IPS-NIHi11 (cell line): ENCODE measurements around the gene MUC22.
A peak's percentile ranks its signal among the peaks of the same experiment; 100 is the strongest.
"Not testable (repeated sequence)": the region's sequence is repeated elsewhere in the genome, so short reads cannot be mapped to it uniquely, and the experiment has no call there.

Source experiments
- DNase-seq: peaks from one replicate; pipeline ENCODE4 v3.0.0; 2012; ENCODE audit warnings: mixed read lengths, low spot score

The MUC22 gene

GRCh38 chr6:31038559-31038958, 28.3 kb downstream of the MUC22 start:
- no peak for DNase-seq

- DNase-seq, result no peak
These were observed 30.5 kb downstream of the MUC22 start for GRCh38 chr6:31040801-31041200.

DNA sequence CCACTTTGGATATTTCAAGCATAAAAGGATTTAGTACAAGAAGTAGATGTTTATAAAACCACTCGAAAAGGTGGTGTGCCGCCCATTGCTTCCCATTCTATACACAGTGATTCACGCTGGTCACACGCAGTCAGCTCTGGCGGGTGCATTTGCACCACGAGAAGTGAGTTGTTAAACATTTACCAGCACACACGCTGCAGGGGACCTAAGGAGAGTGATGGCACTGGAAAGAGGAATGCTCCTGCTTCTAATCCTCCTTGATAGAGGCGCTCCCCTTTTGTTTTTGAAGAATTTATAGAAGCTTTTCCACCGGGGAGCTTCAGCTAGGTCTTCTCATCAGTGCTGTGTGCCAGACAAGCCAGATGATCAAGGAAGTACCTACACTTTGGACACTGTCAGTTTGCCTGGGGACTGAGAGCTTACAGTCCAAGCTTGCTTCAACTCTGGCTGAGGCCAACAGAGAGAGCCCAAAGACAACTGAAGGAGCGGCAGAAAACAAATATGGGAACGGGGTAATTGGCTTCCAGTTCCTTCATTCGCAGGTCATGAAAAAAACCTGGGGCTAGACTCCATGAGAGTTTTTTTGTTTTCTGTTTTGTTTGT, 31.2 kb downstream of the MUC22 start:
- no peak for DNase-seq

- peak; percentile 78 for DNase-seq
These were observed 32.5 kb downstream of the MUC22 start for GRCh38 chr6:31042806-31043205.

DNA sequence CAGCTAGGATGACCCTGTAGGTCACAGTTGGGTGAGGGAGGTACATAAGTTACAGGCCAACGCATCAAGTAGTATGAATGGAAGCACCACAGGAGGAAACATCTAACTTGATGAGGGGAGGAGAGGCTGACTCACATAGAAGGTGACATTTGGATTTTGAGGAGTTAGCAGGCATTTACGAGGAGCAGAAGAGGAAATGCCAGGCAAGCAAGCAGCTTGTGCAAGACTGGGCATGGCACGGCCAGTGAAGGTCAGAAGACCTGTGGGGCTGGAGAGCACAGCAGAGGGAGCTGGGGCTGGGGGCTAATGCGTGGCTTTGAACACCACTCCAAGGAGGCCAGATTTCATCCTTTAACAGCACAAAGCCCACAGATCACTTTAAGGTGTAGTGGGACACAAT, 37.8 kb downstream of the MUC22 start:
- DNase-seq, result no peak

GRCh38 chr6:31049518-31049917, 39.2 kb downstream of the MUC22 start:
- no peak for DNase-seq

GRCh38 chr6:31053187-31053586, 42.9 kb downstream of the MUC22 start:
- DNase-seq, result not testable (repeated sequence)

DNA sequence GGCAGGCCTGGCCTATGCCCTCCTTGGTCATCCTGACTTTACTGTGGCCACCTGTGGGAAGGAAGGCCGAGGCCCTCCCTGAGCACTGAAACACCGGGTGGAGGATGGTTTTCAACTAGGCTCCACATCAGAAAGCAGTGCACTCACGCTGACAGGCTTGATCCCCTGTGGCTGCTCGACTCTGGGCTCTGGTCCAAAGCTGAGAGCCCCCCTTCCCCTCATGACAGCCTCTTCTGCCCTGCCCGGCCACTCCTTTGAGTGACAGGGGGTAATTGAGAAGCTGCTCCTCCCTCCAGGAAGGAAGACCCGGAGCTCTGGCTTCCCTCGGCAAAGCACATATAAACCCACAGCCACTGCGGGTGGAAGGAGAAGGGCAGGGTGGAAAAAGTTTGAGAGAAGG, 43.6 kb downstream of the MUC22 start:
- no peak for DNase-seq

GRCh38 chr6:31055441-31055840, 45.2 kb downstream of the MUC22 start:
- DNase-seq, result no peak

- DNase-seq, result peak; percentile 23
These were observed 47.2 kb downstream of the MUC22 start for GRCh38 chr6:31057426-31058003.

DNA sequence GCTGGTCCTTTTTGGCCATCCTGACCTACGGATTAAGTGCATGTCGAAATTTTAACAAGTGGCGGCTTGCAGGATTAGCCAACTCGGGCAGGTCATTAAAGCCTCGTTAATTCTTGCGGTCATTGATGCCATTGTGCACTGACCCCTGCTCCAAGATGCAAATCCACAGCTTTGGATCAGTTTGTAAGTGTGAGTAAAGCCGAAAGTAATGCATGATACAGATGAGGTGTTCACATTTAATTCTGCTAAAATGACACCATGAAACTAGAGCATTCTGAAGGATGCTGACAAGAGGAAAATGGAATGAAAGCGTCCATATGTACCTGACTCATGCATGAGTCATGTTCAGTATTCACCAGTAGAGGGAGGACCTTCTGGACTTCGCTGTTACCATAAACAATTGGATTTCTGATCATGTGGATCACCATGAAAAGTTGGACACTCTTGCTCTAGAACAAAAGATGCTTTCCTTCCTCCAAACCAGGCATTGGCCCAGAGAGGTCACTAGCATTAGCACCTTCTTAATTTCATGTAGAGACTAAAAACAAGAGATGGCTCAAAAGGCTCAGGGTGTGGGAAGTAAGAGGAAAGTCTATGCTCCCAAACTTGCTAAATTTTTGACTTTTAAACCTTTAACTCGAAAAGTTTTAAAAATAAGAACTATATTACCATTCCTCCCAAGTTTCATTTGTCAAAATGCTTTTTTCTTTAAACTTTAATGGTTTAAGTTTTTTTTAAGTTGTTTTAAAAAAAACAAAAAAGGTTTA, 48.0 kb downstream of the MUC22 start:
- peak; percentile 54 for DNase-seq

DNA sequence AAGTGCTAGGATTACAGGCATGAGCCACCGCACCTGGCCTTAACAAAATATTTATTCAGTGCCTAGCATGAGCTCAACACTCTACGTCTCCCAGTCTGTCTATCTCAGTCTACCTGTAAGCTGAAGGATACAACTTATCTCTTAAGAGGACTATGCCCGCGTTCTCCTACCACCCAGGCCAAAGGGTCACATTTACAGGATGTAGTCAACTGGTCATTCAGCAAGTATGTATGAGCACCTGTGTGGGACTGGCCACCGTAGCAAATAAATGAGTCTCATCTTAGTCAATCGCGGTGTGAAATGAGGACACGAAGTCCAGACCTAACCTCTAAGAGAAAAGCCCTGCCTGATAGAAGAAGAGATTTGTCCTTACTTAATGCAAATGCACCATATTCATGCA, 49.9 kb downstream of the MUC22 start:
- DNase-seq, result no peak

GRCh38 chr6:31063906-31064435, 53.7 kb downstream of the MUC22 start:
- DNase-seq, result no peak

DNA sequence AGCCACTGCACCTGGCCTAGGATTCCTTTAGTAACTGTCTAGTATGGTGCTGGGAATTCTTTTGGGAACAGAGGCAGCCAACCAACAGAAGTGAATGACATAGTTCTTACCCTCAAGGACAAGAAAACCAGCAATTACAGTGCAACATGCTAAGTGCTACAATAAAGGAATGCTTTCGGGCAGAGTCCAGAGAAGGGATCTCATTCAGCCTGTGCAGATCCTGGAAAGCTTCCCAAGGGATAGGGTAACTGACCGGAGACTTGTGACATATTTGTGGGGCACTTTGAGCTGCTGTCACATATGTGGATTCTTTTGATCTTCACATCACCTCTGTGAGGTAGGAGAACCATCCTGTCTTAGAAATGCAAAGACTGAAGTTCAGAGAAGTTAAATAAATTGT, 55.3 kb downstream of the MUC22 start:
- no peak for DNase-seq

DNA sequence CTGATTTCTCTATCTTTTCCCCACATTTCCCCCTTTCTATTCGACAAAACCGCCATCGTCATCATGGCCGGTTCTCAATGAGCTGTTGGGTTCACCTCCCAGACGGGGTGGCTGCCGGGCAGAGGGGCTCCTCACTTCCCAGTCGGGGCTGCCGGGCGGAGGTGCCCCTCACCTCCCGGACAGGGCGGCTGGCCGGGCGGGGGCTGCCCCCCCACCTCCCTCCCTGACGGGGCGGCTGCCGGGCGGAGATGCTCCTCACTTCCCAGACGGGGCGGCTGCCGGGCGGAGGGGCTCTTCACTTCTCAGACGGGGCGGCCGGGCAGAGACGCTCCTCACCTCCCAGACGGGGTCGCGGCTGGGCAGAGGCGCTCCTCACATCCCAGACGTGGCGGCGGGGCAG, 56.8 kb downstream of the MUC22 start:
- not testable (repeated sequence) for DNase-seq

DNA sequence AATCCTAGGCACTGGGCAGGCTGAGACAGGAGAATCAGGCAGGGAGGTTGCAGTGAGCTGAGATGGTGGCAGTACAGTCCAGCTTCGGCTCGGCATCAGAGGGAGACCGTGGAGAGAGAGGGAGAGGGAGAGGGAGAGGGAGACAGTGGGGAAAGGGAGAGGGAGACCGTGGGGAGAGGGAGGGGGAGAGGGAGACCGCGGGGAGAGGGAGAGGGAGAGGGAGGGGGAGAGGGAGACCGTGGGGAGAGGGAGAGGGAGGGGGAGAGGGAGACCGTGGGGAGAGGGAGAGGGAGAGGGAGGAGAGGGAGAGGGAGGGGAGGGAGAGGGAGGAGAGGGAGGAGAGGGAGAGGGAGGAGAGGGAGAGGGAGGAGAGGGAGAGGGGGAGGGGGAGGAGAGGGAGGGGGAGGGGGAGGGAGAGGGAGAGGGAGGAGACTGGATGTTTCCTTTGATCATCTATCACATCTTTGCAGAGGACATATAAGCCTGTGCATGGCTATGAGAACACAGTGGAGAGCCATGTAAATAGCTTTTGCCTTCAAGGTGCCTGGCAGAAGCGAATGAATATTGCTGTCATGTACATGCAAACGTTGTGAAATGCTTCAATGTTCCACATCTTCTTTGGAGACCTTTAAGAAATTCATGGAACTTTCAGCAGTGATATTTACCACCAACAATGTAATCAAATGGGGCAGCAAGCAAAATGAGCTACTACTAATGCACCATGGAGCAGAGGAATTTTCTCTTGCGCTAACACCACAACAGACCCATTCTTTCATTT, 57.8 kb downstream of the MUC22 start:
- not testable (repeated sequence) for DNase-seq

DNA sequence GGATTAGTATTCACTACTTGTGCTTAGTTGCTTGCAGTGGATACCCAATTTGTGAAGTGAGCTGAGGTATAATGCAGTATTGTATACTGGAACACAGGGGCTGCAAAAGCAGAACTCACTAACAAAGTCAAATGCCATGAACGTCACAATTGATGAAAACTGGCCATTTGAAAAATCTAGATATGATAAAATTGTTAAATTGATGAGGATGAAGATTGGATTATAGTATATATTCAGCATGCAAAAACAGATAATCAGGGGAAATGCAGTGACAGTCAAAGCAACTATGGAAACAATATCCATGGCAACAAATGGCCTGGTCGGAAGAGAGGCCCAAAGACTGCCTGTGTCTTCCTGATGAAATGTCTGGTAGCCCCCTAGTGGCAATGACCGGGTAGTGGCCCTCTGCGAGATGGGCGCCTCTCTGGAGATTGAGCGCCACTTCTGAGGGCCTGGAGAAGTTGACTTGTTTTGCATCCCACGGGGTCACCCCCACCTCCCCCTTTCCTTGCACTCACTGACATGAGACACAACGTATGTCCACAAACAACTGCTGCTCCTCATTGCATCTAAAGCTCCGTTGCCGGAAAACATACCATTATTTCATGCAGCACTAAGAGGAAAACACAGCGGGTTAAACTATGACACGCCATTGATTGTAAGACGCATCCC, 58.5 kb downstream of the MUC22 start:
- peak; percentile 87 for DNase-seq

DNA sequence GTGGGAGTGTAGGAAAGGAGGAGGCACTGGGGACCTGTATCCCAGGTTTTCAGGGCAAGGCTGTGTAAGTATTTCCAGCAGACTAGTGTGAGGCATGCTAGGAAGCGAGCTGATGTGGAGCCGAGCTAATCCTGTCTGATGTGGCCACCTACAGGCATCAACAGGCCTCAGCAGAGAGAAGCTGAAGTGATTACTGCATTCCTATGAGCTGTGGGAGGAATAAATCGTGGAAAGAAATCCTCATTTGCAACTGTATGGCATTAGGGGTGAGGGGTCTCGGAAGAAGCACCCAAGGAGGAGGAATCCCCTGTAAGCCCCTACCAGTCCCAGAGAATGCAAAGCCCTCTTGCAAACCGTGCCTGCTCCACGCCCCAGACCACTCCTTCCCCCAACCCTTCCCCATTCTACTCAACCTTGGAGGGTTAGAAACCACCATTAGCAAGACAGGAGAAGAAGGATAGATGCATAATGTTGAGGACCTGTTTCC, 60.5 kb downstream of the MUC22 start:
- DNase-seq, result peak; percentile 68

DNA sequence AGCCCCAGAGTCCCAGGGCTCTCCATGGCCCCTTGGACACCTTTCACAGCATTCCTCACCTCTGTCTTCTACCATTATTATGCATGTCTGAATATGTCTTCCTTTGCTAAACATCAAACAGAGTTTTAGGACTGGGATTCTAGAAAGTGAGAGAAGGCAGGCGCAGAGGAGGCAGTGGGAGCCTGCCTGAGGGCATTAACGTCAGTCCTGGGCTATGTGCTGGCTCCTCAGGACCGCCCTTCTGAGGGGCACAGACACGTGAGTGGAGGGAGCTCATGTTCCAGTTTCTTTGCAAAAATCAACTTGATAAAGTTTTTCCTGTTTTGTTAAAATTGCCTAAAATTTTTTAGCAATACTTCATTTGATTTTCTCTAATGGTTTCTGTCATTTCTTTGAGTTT, 64.1 kb downstream of the MUC22 start:
- no peak for DNase-seq

DNA sequence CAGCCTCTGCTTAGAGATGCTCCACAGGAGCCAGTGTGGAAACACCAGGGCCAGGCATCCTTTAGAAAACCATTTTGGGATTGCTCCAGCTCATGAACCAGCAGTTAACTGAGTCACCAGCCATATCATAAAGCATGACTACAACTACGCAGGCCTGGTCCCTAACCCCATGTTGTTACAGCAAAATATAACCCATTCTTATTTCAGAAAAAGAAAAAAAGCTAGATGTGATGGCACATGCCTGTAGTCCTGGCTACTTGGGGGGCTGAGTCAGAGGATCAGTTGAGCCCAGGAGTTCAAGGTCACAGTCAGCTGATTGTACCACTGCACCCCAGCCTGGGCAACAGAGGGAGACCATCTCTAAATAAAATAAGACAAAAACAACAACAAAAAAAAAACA, 65.3 kb downstream of the MUC22 start:
- DNase-seq, result no peak

DNA sequence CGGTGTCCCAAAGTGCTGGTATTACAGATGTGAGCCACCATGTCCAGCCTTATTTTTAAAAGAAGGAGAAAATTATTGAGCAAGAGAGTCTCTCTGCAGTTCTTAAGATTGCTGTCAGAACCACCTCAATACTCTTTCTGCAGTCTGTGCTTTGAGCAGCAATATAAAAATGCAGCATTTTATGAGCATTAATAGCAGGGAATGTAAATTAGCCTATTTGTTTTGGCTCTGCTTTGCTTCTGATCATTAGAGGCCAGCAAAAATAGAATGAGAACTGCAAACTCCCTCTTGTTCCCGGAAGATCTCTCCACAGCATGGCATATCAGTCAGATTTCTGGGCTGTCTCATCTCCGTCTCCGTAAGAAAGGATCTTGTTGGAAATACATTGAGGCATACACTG, 66.3 kb downstream of the MUC22 start:
- no peak for DNase-seq
